ENCODE measurements around the gene NKPD1. TPM values are rescaled to one million over a fixed set of nuclear protein-coding genes. Genes with fewer than 3 reads are reported as not detected.

The NKPD1 gene
- total RNA-seq, 2 experiments from 2014 or later = 0.17 TPM; not detected in 1

DNA sequence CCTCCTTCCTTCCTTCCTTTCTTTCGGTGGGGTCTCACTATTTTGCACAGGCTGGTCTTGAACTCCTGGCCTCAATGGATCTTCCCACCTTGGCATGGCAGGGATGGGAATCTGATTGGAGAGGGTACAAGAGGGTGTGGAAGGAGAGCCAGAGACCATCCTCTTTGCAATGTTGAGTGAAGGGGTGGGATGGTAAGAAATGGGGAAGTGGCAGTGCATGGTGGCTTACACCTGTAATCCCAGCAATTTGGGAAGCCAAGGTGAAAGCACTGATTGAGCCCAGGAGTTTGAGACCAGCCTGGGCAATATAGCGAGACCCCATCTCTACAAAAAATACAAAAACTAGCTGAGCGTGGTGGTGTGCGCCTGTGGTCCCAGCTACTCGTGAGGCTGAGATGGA is 23.3 kb upstream of the NKPD1 start:
- intact Hi-C loops (cut with micrococcal nuclease) = no loop called here
- no peaks in the 10 kb centered on the region for H3K9me3 Mint-ChIP-seq
- CTCF ChIA-PET = interaction anchor here (1.5 kb wide), 1 partner anchor 20 kb away, joined by 3 read pairs; no protein-coding TSS in a partner anchor
- H3K4me1 Mint-ChIP-seq (ENCODE audit: low read depth) = peaks cover 34% of the 10 kb centered on the region
- no peak overlapping the region for H3K27ac Mint-ChIP-seq
- no peak for DNase-seq
- peaks cover 2% of the 10 kb centered on the region for H3K36me3 Mint-ChIP-seq (ENCODE audit: low read depth)
- H3K27me3 Mint-ChIP-seq (ENCODE audit: low read depth) = no peaks in the 10 kb centered on the region
- no peak overlapping the region for H3K4me3 Mint-ChIP-seq

- intact Hi-C loops (cut with micrococcal nuclease) = no loop called here
- Mint-ChIP-seq H3K27ac (no peak overlapping the region), H3K27me3 (ENCODE audit: low read depth) (no peaks in the 10 kb centered on the region), H3K36me3 (ENCODE audit: low read depth) (peaks cover 2% of the 10 kb centered on the region), H3K9me3 (no peaks in the 10 kb centered on the region), H3K4me1 (ENCODE audit: low read depth) (peaks cover 34% of the 10 kb centered on the region), H3K4me3 (no peak overlapping the region)
- DNase-seq = no peak
- CTCF ChIA-PET = interaction anchor here (0.8 to 1.5 kb wide), 2 partner anchors 18 to 156 kb away, joined by 3 read pairs; no protein-coding TSS in a partner anchor
Observed at GRCh38 chr19:45182758-45183157, 22.0 kb upstream of the NKPD1 start.

- peaks cover 38% of the 10 kb centered on the region for H3K4me1 Mint-ChIP-seq (ENCODE audit: low read depth)
- H3K36me3 Mint-ChIP-seq (ENCODE audit: low read depth) = peaks cover 2% of the 10 kb centered on the region
- no peaks in the 10 kb centered on the region for H3K9me3 Mint-ChIP-seq
- peak overlapping the region; percentile 71 for H3K4me3 Mint-ChIP-seq
- no peak for DNase-seq
- CTCF ChIA-PET = no interaction called here
- intact Hi-C loops (cut with micrococcal nuclease) = no loop called here
- no peaks in the 10 kb centered on the region for H3K27me3 Mint-ChIP-seq (ENCODE audit: low read depth)
- no peak overlapping the region for H3K27ac Mint-ChIP-seq
Observed at GRCh38 chr19:45180936-45181335, 20.2 kb upstream of the NKPD1 start.

GRCh38 chr19:45179892-45180370 is 19.1 kb upstream of the NKPD1 start:
- intact Hi-C loops (cut with micrococcal nuclease) = loop anchor here (5.0 to 10.0 kb wide), 3 partner anchors 103 to 515 kb away; partner anchors contain the start of genes BCL3, GEMIN7, QPCTL and SNRPD2
- H3K4me3 Mint-ChIP-seq = peak overlapping the region; percentile 71
- no peak for DNase-seq
- CTCF ChIA-PET = interaction anchor here (0.6 kb wide), 1 partner anchor 26 kb away, joined by 3 read pairs; no protein-coding TSS in a partner anchor
- no peaks in the 10 kb centered on the region for H3K9me3 Mint-ChIP-seq
- H3K27ac Mint-ChIP-seq = no peak overlapping the region
- peaks cover 42% of the 10 kb centered on the region for H3K4me1 Mint-ChIP-seq (ENCODE audit: low read depth)
- no peaks in the 10 kb centered on the region for H3K27me3 Mint-ChIP-seq (ENCODE audit: low read depth)
- H3K36me3 Mint-ChIP-seq (ENCODE audit: low read depth) = peaks cover 2% of the 10 kb centered on the region

DNA sequence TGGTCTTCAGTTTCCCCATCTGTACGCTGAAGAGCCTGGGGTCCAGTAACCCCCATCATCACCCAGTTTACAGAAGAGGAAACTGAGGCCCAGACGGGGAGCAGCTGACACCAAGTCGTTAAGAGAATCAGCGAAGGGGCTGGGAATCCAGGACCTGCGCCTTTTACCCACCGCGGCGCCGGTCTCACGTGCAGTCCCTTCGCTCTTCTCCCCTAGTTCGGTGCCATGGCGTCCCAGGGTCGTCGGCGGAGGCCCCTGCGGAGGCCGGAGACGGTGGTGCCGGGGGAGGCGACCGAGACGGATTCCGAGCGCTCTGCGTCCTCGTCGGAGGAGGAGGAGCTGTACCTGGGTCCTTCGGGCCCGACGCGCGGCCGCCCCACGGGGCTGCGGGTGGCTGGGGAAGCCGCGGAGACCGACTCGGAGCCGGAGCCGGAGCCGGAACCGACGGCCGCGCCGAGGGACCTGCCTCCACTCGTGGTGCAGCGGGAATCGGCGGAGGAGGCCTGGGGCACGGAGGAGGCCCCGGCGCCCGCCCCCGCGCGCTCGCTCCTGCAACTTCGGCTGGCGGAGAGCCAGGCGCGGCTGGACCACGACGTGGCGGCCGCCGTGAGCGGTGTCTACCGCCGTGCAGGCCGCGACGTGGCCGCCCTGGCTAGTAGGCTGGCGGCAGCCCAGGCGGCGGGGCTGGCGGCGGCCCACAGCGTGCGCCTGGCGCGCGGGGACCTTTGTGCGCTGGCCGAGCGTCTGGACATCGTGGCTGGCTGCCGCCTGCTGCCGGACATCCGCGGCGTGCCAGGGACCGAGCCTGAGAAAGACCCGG is 18.5 kb upstream of the NKPD1 start:
- Mint-ChIP-seq H3K36me3 (ENCODE audit: low read depth) (peaks cover 2% of the 10 kb centered on the region), H3K27me3 (ENCODE audit: low read depth) (no peaks in the 10 kb centered on the region), H3K27ac (peak overlapping the region; percentile 86), H3K4me1 (ENCODE audit: low read depth) (peaks cover 40% of the 10 kb centered on the region), H3K4me3 (peak overlapping the region; percentile 80), H3K9me3 (no peaks in the 10 kb centered on the region)
- intact Hi-C loops (cut with micrococcal nuclease) = loop anchor here (5.0 to 10.0 kb wide), 3 partner anchors 102 to 516 kb away; partner anchors contain the start of genes BCL3, GEMIN7, QPCTL and SNRPD2
- CTCF ChIA-PET = interaction anchor here (1.2 to 1.4 kb wide), 2 partner anchors 141 to 177 kb away, joined by 3 to 4 read pairs; partner anchors contain the start of gene CLASRP
- DNase-seq = peak; percentile 32

DNA sequence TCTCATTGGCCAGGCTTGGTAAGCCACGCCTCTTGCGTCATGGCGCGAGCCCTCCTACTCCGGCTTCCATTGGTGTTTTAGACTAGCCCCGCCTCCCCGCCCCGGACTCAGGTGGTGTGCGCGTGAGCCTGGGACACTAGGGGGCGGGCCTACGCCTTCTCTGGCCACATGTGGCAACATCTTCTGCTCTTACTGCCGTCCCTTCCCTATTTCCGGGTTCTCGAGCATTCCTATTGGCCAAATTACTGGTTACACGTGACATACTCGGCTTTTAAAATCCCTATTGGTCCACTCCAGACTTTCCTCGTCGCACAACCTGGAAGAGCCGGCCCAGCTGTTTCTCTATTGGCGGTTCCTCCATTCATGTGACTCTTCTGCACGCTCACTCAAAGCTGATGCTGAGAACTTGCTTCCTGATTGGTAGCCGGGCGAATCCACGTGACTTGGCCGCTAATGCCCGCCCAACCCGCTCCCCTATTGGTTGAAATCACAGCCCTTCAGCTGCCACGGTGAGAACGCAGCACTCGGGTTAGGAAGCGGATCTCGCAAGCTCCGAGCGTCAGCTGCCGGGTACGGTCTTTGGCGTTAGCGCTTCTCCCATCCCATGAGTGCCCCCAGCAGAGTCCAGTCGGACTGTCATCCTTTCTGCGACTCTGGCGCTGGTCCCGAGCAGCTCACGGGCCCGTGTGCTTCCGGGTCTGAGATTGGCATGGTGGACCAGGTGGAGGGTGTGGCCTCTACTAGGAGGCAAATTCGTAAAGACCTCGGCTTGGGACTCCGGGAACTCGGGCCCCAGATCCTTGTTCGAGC is 17.7 kb upstream of the NKPD1 start, which contains the start of gene BLOC1S3:
Gene BLOC1S3, plus strand, starts transcription at position 523 of the 810 bp plus-strand sequence. CDS start 513 bp downstream, outside the sequence.
- no peaks in the 10 kb centered on the region for H3K9me3 Mint-ChIP-seq
- CTCF ChIA-PET = interaction anchor here (0.7 to 1.4 kb wide), 3 partner anchors 139 to 176 kb away, joined by 3 to 4 read pairs (median 3); partner anchors contain the start of gene CLASRP
- intact Hi-C loops (cut with micrococcal nuclease) = loop anchor here (1.0 to 10.0 kb wide), 11 partner anchors 14 to 516 kb away; partner anchors contain the start of genes BCL3, CLPTM1, ERCC2 and GEMIN7
- H3K27me3 Mint-ChIP-seq (ENCODE audit: low read depth) = no peaks in the 10 kb centered on the region
- peaks cover 44% of the 10 kb centered on the region for H3K4me1 Mint-ChIP-seq (ENCODE audit: low read depth)
- H3K27ac Mint-ChIP-seq = peak within 1 kb of the TSS; percentile 86
- H3K36me3 Mint-ChIP-seq (ENCODE audit: low read depth) = peaks cover 2% of the 10 kb centered on the region
- peak within 1 kb of the TSS; percentile 80 for H3K4me3 Mint-ChIP-seq
- DNase-seq = peak; percentile 100

- H3K36me3 Mint-ChIP-seq (ENCODE audit: low read depth) = peaks cover 2% of the 10 kb centered on the region
- H3K27me3 Mint-ChIP-seq (ENCODE audit: low read depth) = no peaks in the 10 kb centered on the region
- DNase-seq = no peak
- CTCF ChIA-PET = interaction anchor here (0.7 to 1.4 kb wide), 4 partner anchors 9 to 176 kb away, joined by 3 read pairs; partner anchors contain the start of gene CLASRP
- no peaks in the 10 kb centered on the region for H3K9me3 Mint-ChIP-seq
- peaks cover 46% of the 10 kb centered on the region for H3K4me1 Mint-ChIP-seq (ENCODE audit: low read depth)
- peak within 1 kb of the TSS; percentile 80 for H3K4me3 Mint-ChIP-seq
- intact Hi-C loops (cut with micrococcal nuclease) = loop anchor here (1.0 to 10.0 kb wide), 11 partner anchors 14 to 517 kb away; partner anchors contain the start of genes BCL3, CLPTM1, ERCC2 and GEMIN7
- H3K27ac Mint-ChIP-seq = peak within 1 kb of the TSS; percentile 86
Observed at GRCh38 chr19:45177817-45178261, 17.1 kb upstream of the NKPD1 start, which contains the start of gene TRAPPC6A. Gene TRAPPC6A, minus strand, starts transcription at chr19:45178237. Its CDS starts 19 bp downstream, at chr19:45178218.

DNA sequence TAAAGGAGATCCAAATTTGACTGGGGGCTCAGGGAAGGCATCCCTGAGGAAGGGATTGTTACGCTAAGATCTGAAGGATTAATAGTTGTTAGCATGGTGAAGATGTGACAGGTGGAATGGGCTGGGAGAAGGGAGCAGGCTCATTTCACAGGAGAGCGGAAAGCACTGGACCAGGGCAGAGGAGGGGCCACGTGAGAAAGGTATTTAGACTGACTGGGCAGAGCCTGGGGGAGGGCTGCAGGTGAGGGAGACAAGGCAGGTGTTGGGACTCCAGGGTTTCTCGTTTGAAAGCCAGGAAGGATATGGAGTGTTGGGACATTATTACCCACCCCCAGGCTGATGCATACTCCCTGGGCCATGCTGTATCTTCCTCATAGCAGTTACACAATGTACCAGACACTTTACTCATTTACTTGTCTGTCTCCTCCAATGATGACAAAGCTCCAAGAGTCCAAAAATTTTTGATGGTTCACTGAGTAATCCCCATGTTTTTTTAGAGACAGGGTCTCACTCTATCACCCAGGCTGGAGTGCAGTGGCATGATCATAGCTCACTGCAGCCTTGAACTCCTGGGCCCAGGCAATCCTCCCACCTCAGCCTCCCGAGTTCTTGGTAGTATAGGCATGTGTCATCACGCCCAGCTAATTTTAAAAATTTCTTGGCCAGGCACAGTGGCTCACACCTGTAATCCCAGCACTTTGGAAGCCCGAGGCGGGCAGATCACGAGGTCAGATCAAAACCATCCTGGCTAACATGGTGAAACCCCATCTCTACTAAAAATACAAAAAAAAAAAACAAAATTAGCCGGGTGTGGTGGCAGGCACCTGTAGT is 14.9 kb upstream of the NKPD1 start:
- intact Hi-C loops (cut with micrococcal nuclease) = loop anchor here (5.0 to 10.0 kb wide), 3 partner anchors 98 to 519 kb away; partner anchors contain the start of genes BCL3, GEMIN7, QPCTL and SNRPD2
- Mint-ChIP-seq H3K4me3 (no peak overlapping the region), H3K36me3 (ENCODE audit: low read depth) (no peaks in the 10 kb centered on the region), H3K4me1 (ENCODE audit: low read depth) (peaks cover 50% of the 10 kb centered on the region), H3K27ac (no peak overlapping the region), H3K9me3 (no peaks in the 10 kb centered on the region), H3K27me3 (ENCODE audit: low read depth) (no peaks in the 10 kb centered on the region)
- DNase-seq = no peak
- CTCF ChIA-PET = no interaction called here

- Mint-ChIP-seq H3K27me3 (ENCODE audit: low read depth) (no peaks in the 10 kb centered on the region), H3K4me1 (ENCODE audit: low read depth) (peaks cover 48% of the 10 kb centered on the region), H3K4me3 (no peak overlapping the region), H3K27ac (peak overlapping the region; percentile 18), H3K9me3 (no peaks in the 10 kb centered on the region), H3K36me3 (ENCODE audit: low read depth) (no peaks in the 10 kb centered on the region)
- CTCF ChIA-PET = interaction anchor here (1.0 kb wide), 1 partner anchor 13 kb away, joined by 3 read pairs; no protein-coding TSS in a partner anchor
- no peak for DNase-seq
- intact Hi-C loops (cut with micrococcal nuclease) = loop anchor here (10.0 kb wide), 1 partner anchor 521 kb away; the partner anchor contains the start of genes QPCTL and SNRPD2
Observed at GRCh38 chr19:45173816-45174215, 13.0 kb upstream of the NKPD1 start.

GRCh38 chr19:45172611-45173208 is 11.9 kb upstream of the NKPD1 start:
- Mint-ChIP-seq H3K4me3 (no peak overlapping the region), H3K9me3 (no peaks in the 10 kb centered on the region), H3K27me3 (ENCODE audit: low read depth) (no peaks in the 10 kb centered on the region), H3K4me1 (ENCODE audit: low read depth) (peaks cover 48% of the 10 kb centered on the region), H3K27ac (peak overlapping the region; percentile 79), H3K36me3 (ENCODE audit: low read depth) (no peaks in the 10 kb centered on the region)
- intact Hi-C loops (cut with micrococcal nuclease) = loop anchor here (10.0 kb wide), 1 partner anchor 522 kb away; the partner anchor contains the start of genes QPCTL and SNRPD2
- no peak for DNase-seq
- CTCF ChIA-PET = interaction anchor here (1.1 kb wide), 1 partner anchor 9 kb away, joined by 3 read pairs; no protein-coding TSS in a partner anchor
